A549 (cell line): Measurements from ENCODE around the gene ZKSCAN1.

Experiments used
- KDM1A ChIP-seq: fragments of 200-600 bp; sonication (generic); IDR thresholded peaks from 2 replicates; pipeline ENCODE4 v1.6.1; 2016; ENCODE audit warnings: low read depth, mild to moderate bottlenecking
- PHF8 ChIP-seq: fragments of 200-600 bp; sonication (generic); IDR thresholded peaks from 2 replicates; pipeline ENCODE4 v1.6.1; 2016; ENCODE audit warnings: low read depth, mild to moderate bottlenecking, antibody characterized with exemption, moderate library complexity, borderline replicate concordance
- POLR2A ChIP-seq: IDR thresholded peaks from 2 replicates; pipeline ENCODE4 v1.6.1; 2012; ENCODE audit warnings: mild to moderate bottlenecking, low read length
- ZC3H11A ChIP-seq: fragments of 450-650 bp; IDR thresholded peaks from 2 replicates; pipeline ENCODE4 v1.6.1; 2014; ENCODE audit warnings: antibody characterized with exemption, mild to moderate bottlenecking
- TF ChIP-seq, protein P1 (sequence below): fragments of >200 bp; sonication (Bioruptor Twin); formaldehyde crosslinking; IDR thresholded peaks from 3 replicates; pipeline ENCODE4 v1.5.1; 2016
- TF ChIP-seq, protein P2 (sequence below): fragments of 450-650 bp; IDR thresholded peaks from 2 replicates; pipeline ENCODE4 v1.6.1; 2014; ENCODE audit warnings: antibody characterized with exemption
- TF ChIP-seq, protein P3 (sequence below): IDR thresholded peaks from 2 replicates; pipeline ENCODE4 v1.6.1; 2012

DNA sequence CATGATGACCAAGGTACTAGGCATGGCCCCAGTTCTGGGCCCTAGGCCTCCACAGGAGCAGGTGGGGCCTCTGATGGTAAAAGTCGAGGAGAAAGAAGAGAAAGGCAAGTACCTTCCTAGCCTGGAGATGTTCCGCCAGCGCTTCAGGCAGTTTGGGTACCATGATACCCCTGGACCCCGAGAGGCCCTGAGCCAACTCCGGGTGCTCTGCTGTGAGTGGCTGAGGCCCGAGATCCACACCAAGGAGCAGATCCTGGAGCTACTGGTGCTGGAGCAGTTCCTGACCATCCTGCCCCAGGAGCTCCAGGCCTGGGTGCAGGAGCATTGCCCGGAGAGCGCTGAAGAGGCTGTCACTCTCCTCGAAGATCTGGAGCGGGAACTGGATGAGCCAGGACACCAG lies 41.6 kb downstream of the ZKSCAN1 start:
- TF ChIP-seq KDM1A (no peak), POLR2A (no peak), PHF8 (no peak), ZC3H11A (no peak)
- TF ChIP-seq, protein P1, sequence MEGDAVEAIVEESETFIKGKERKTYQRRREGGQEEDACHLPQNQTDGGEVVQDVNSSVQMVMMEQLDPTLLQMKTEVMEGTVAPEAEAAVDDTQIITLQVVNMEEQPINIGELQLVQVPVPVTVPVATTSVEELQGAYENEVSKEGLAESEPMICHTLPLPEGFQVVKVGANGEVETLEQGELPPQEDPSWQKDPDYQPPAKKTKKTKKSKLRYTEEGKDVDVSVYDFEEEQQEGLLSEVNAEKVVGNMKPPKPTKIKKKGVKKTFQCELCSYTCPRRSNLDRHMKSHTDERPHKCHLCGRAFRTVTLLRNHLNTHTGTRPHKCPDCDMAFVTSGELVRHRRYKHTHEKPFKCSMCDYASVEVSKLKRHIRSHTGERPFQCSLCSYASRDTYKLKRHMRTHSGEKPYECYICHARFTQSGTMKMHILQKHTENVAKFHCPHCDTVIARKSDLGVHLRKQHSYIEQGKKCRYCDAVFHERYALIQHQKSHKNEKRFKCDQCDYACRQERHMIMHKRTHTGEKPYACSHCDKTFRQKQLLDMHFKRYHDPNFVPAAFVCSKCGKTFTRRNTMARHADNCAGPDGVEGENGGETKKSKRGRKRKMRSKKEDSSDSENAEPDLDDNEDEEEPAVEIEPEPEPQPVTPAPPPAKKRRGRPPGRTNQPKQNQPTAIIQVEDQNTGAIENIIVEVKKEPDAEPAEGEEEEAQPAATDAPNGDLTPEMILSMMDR = no peak
- TF ChIP-seq, protein P2, sequence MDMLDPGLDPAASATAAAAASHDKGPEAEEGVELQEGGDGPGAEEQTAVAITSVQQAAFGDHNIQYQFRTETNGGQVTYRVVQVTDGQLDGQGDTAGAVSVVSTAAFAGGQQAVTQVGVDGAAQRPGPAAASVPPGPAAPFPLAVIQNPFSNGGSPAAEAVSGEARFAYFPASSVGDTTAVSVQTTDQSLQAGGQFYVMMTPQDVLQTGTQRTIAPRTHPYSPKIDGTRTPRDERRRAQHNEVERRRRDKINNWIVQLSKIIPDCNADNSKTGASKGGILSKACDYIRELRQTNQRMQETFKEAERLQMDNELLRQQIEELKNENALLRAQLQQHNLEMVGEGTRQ = no peak
- TF ChIP-seq, protein P3, sequence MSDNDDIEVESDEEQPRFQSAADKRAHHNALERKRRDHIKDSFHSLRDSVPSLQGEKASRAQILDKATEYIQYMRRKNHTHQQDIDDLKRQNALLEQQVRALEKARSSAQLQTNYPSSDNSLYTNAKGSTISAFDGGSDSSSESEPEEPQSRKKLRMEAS = no peak
